A549 (cell line): ENCODE results near the gene SDHB. TPM values are rescaled to one million over a fixed set of nuclear protein-coding genes. Genes with fewer than 3 reads are reported as not detected.

Experiments
- ATAC-seq, 2 experiments: fragments of 200-7000 bp in 1 of 2; fragments of >200 bp in 1 of 2; cut with Nextera tagmentation in 1 of 2; cut with Tn5 transposase in 1 of 2; 3 replicates each; pipeline versions ENCODE4 v1.8.0 to v1.9.1; 2018 to 2020; ENCODE audit warnings: mild to moderate bottlenecking in 1 of 2, moderate library complexity in 1 of 2
- CTCF ChIA-PET: fragments of 300-600 bp; sonication (Branson Sonifier 250); formaldehyde crosslinking; extraction: SDS; loops from one replicate; lab custom pipeline; 2021; ENCODE audit warnings: antibody characterized with exemption, inconsistent platforms; lab: Yijun Ruan, JAX
- POLR2A ChIA-PET: fragments of 350-600 bp; formaldehyde crosslinking; extraction: SDS; loops from one replicate; lab custom pipeline; 2021; ENCODE audit warnings: antibody characterized with exemption, inconsistent platforms; lab: Yijun Ruan, JAX
- DNase-seq, 2 experiments: peaks; one replicate each; pipeline versions ENCODE4 v3.0.0 to v3.0.0-alpha.2; 2011 to 2016; ENCODE audit warnings: low read depth in 1 of 2, low spot score in 1 of 2
- FAIRE-seq: peaks from 2 replicates; lab custom pipeline; 2011; peaks lifted over from hg19 to GRCh38; lab: Jason Lieb, UNC
- H3K27ac ChIP-seq, 2 experiments: fragments of >200 bp; sonication (Bioruptor Twin); formaldehyde crosslinking; 3 replicates each; pipeline ENCODE4 v1.5.1; 2016 to 2017
- H3K4me1 ChIP-seq: fragments of >200 bp; sonication (Bioruptor Twin); formaldehyde crosslinking; 3 replicates; pipeline ENCODE4 v1.6.1; 2016
- H3K4me2 ChIP-seq: fragments of >200 bp; sonication (Bioruptor Twin); formaldehyde crosslinking; 3 replicates; pipeline ENCODE4 v1.6.1; 2016
- H3K4me3 ChIP-seq: fragments of >200 bp; sonication (Bioruptor Twin); formaldehyde crosslinking; 3 replicates; pipeline ENCODE4 v1.5.1; 2016
- H3K9me3 ChIP-seq: fragments of >200 bp; sonication (Bioruptor Twin); formaldehyde crosslinking; 3 replicates; pipeline ENCODE4 v1.6.1; 2016
- BHLHE40 ChIP-seq: IDR thresholded peaks from 2 replicates; pipeline ENCODE4 v1.6.1; 2012; ENCODE audit warnings: low read depth, low read length, inconsistent platforms
- CBX2 ChIP-seq: fragments of 200-600 bp; sonication (generic); IDR thresholded peaks from 2 replicates; pipeline ENCODE4 v1.6.1; 2016; ENCODE audit warnings: low read depth, mild to moderate bottlenecking, borderline replicate concordance
- CEBPB ChIP-seq, 2 experiments: fragments of >200 bp in 1 of 2; sonication (Bioruptor Twin) in 1 of 2; formaldehyde crosslinking in 1 of 2; IDR thresholded peaks; 2 replicates each; pipeline ENCODE4 v1.6.1; 2012 to 2016
- CHD2 ChIP-seq: fragments of 150-350 bp; IDR thresholded peaks from 2 replicates; pipeline ENCODE4 v1.6.1; 2014; ENCODE audit warnings: low read length; ENCODE audit not compliant: partially characterized antibody
- EHMT2 ChIP-seq: fragments of 200-600 bp; sonication (generic); IDR thresholded peaks from 2 replicates; pipeline ENCODE4 v1.6.1; 2016; ENCODE audit warnings: antibody characterized with exemption, low read depth, mild to moderate bottlenecking, moderate library complexity
- ESRRA ChIP-seq: fragments of 150-350 bp; IDR thresholded peaks from 2 replicates; pipeline ENCODE4 v1.6.1; 2014; ENCODE audit warnings: mild to moderate bottlenecking, low read length, borderline replicate concordance
- HDAC2 ChIP-seq: fragments of 200-600 bp; sonication (generic); IDR thresholded peaks from 2 replicates; pipeline ENCODE4 v1.6.1; 2016
- HES2 ChIP-seq: fragments of >200 bp; sonication (Bioruptor Twin); formaldehyde crosslinking; IDR thresholded peaks from 2 replicates; pipeline ENCODE4 v1.6.1; 2016
- HMGXB4 ChIP-seq: fragments of 250-450 bp; sonication (Bioruptor Pico); IDR thresholded peaks from 2 replicates; pipeline ENCODE4 v1.5.0; 2021; ENCODE audit warnings: mild to moderate bottlenecking, moderate library complexity, borderline replicate concordance
- HOXB13 ChIP-seq: fragments of 250-450 bp; sonication (Bioruptor Pico); IDR thresholded peaks from 2 replicates; pipeline ENCODE4 v1.5.0; 2020; ENCODE audit warnings: low read depth, mild to moderate bottlenecking, moderate library complexity
- JUN ChIP-seq, 2 experiments: fragments of >200 bp; sonication (Bioruptor Twin); formaldehyde crosslinking; IDR thresholded peaks; 2 replicates in 1 of 2; 3 replicates in 1 of 2; pipeline ENCODE4 v1.6.1; 2016 to 2017
- JUNB ChIP-seq: fragments of >200 bp; sonication (Bioruptor Twin); formaldehyde crosslinking; IDR thresholded peaks from 2 replicates; pipeline ENCODE4 v1.6.1; 2016
- KDM5A ChIP-seq: fragments of 200-600 bp; sonication (generic); IDR thresholded peaks from 2 replicates; pipeline ENCODE4 v1.6.1; 2016; ENCODE audit warnings: antibody characterized with exemption, mild to moderate bottlenecking
- MAZ ChIP-seq: fragments of 150-350 bp; IDR thresholded peaks from 2 replicates; pipeline ENCODE4 v1.6.1; 2014; ENCODE audit warnings: antibody characterized with exemption, low read depth, low read length, borderline replicate concordance
- MYC ChIP-seq: IDR thresholded peaks from 2 replicates; pipeline ENCODE4 v1.6.1; 2012; ENCODE audit warnings: mild to moderate bottlenecking, inconsistent platforms, low read length, improper control_type of control experiment, borderline replicate concordance
- RCOR1 ChIP-seq: fragments of 150-350 bp; IDR thresholded peaks from 2 replicates; pipeline ENCODE4 v1.6.1; 2014; ENCODE audit warnings: antibody characterized with exemption, low read length, low read depth
- REST ChIP-seq: fragments of 200-600 bp; sonication (generic); IDR thresholded peaks from 2 replicates; pipeline ENCODE4 v1.6.1; 2016; ENCODE audit warnings: antibody characterized with exemption, mild to moderate bottlenecking, moderate library complexity
- RNF2 ChIP-seq: fragments of 200-600 bp; sonication (generic); IDR thresholded peaks from 2 replicates; pipeline ENCODE4 v1.6.1; 2016; ENCODE audit warnings: low read depth, mild to moderate bottlenecking, antibody characterized with exemption, moderate library complexity, borderline replicate concordance
- SMC3 ChIP-seq: fragments of >200 bp; sonication (Bioruptor Twin); formaldehyde crosslinking; IDR thresholded peaks from 3 replicates; pipeline ENCODE4 v1.6.1; 2018; ENCODE audit warnings: inconsistent platforms
- TFCP2L1 ChIP-seq: fragments of 250-450 bp; sonication (Bioruptor Pico); IDR thresholded peaks from 2 replicates; pipeline ENCODE4 v1.5.0; 2021; ENCODE audit warnings: mild to moderate bottlenecking
- TP53 ChIP-seq: fragments of 250-450 bp; sonication (Bioruptor Pico); IDR thresholded peaks from 2 replicates; pipeline ENCODE4 v1.5.0; 2021; ENCODE audit warnings: mild to moderate bottlenecking, moderate library complexity
- ZSCAN20 ChIP-seq: fragments of 250-450 bp; sonication (Bioruptor Pico); IDR thresholded peaks from 2 replicates; pipeline ENCODE4 v1.8.0; 2022; ENCODE audit warnings: mild to moderate bottlenecking, moderate library complexity
- WGBS: methylation state at CpG from one replicate; pipeline ENCODE4 v1.1.6; 2017; ENCODE audit errors: missing lambda C conversion rate; 5-methylcytosine and 5-hydroxymethylcytosine counted together
- polyA plus RNA-seq, 4 experiments: library from polyadenylated mRNA; depleted of rRNA in 3 of 4; stranded (reverse); fragments of >200 nt; fragmentation: RNase III in 1 of 4; extraction: RNeasy Plus Mini Kit Qiagen cat#74134 plus additional on column Dnase treatment in 1 of 4; gene quantifications; 2 replicates in 3 of 4; 3 replicates in 1 of 4; pipeline ENCODE4 v1.2.3, GENCODE V29; 2011 to 2017
- TF ChIP-seq, protein P1 (sequence below): fragments of >200 bp; sonication (Bioruptor Twin); formaldehyde crosslinking; IDR thresholded peaks from 3 replicates; pipeline ENCODE4 v1.6.1; 2016
- TF ChIP-seq, protein P2 (sequence below): fragments of >200 bp; sonication (Bioruptor Twin); formaldehyde crosslinking; IDR thresholded peaks from 3 replicates; pipeline ENCODE4 v1.5.1; 2016
- TF ChIP-seq, protein P3 (sequence below): fragments of 150-350 bp; IDR thresholded peaks from 2 replicates; pipeline ENCODE4 v1.6.1; 2014; ENCODE audit warnings: low read depth, mild to moderate bottlenecking, low read length

Gene SDHB
- polyA plus RNA-seq, 2 of the 4 experiments (the other 2 are of a cell fraction), result 114 to 262 TPM

DNA sequence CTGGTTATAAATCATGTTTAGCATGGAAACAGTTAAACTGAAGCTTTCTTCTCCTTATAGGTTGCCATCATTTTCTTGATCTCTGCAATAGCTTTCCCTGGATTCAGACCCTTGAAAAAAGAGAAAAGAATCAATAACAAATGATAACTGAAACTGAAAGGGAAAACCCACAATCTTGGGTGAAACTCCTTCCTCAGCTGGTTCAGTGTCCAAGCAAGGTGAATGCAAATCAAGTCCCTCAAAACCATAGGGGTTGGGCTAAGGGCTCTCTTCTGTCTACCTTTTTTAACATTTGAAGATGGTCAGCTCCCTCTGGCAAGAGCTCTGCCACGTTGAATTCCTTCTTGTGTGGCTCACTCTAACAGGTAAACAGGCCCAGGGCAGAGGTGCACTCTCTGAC is 35.0 kb downstream of the SDHB start:
- POLR2A ChIA-PET, result interaction anchor here (1.1 kb wide), 1 partner anchor 58 kb away, joined by 3 read pairs; no protein-coding TSS in a partner anchor
- no peak overlapping the region for H3K4me2 ChIP-seq
- WGBS, result 22% methylated on average over 1 of the region's 1 CpG
- CTCF ChIA-PET, result interaction anchor here (0.8 to 1.4 kb wide), 5 partner anchors 15 to 63 kb away, joined by 3 to 9 read pairs (median 3); no protein-coding TSS in a partner anchor
- no peak overlapping the region for H3K27ac ChIP-seq
- FAIRE-seq, result no peak
- ATAC-seq, result no peak
- no peak for DNase-seq
- H3K4me1 ChIP-seq, result no peaks in the 10 kb centered on the region
- H3K4me3 ChIP-seq, result no peak overlapping the region
- no peaks in the 10 kb centered on the region for H3K9me3 ChIP-seq
- TF ChIP-seq, protein P1, sequence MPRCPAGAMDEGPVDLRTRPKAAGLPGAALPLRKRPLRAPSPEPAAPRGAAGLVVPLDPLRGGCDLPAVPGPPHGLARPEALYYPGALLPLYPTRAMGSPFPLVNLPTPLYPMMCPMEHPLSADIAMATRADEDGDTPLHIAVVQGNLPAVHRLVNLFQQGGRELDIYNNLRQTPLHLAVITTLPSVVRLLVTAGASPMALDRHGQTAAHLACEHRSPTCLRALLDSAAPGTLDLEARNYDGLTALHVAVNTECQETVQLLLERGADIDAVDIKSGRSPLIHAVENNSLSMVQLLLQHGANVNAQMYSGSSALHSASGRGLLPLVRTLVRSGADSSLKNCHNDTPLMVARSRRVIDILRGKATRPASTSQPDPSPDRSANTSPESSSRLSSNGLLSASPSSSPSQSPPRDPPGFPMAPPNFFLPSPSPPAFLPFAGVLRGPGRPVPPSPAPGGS, result no peak
- TF ChIP-seq KDM5A (no peak), ZSCAN20 (CRISPR knock-in tag) (no peak), BHLHE40 (no peak), REST (no peak), HMGXB4 (CRISPR knock-in tag) (no peak), SMC3 (no peak), JUN (IDR thresholded peaks at IDR 0.05) (no peak), ESRRA (no peak), RCOR1 (no peak), HOXB13 (CRISPR knock-in tag) (no peak), HES2 (no peak)
- TF ChIP-seq, protein P2, sequence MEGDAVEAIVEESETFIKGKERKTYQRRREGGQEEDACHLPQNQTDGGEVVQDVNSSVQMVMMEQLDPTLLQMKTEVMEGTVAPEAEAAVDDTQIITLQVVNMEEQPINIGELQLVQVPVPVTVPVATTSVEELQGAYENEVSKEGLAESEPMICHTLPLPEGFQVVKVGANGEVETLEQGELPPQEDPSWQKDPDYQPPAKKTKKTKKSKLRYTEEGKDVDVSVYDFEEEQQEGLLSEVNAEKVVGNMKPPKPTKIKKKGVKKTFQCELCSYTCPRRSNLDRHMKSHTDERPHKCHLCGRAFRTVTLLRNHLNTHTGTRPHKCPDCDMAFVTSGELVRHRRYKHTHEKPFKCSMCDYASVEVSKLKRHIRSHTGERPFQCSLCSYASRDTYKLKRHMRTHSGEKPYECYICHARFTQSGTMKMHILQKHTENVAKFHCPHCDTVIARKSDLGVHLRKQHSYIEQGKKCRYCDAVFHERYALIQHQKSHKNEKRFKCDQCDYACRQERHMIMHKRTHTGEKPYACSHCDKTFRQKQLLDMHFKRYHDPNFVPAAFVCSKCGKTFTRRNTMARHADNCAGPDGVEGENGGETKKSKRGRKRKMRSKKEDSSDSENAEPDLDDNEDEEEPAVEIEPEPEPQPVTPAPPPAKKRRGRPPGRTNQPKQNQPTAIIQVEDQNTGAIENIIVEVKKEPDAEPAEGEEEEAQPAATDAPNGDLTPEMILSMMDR, result no peak

DNA sequence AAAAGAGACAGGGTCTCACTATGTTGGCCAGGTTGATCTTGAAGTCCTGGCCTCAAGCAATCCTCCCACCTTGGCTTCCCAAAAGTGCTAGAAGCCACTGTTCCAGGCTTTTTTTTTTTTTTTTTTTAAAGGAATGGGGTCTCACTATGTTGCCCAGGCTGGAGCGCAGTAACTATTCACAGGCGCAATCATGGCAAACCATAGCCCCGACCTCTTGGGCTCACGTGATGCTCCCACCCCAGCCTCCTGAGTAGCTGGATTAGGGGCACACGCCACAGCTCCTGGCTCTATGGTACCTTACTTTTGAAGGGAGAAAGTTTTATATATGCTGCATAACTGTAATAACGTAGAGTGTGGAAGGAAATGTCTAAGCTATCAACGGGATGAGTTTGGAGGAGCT is 36.4 kb downstream of the SDHB start:
- no peak for FAIRE-seq
- no peak overlapping the region for H3K27ac ChIP-seq
- H3K9me3 ChIP-seq, result no peaks in the 10 kb centered on the region
- H3K4me3 ChIP-seq, result no peak overlapping the region
- DNase-seq, result no peak
- 97% methylated on average over 7 of the region's 7 CpGs for WGBS
- ChIA-PET CTCF (interaction anchor here (0.6 to 1.3 kb wide), 3 partner anchors 11 to 66 kb away, joined by 3 read pairs; no protein-coding TSS in a partner anchor), POLR2A (no interaction called here)
- peaks cover 2% of the 10 kb centered on the region; the same call in 2 of the 3 replicates for H3K4me1 ChIP-seq
- no peak for ATAC-seq
- H3K4me2 ChIP-seq, result no peak overlapping the region
- TF ChIP-seq KDM5A (no peak), CBX2 (no peak), HDAC2 (no peak), MAZ (no peak), EHMT2 (no peak), CEBPB (IDR thresholded peaks at IDR 0.05) (no peak), TP53 (no peak), RCOR1 (no peak), CHD2 (no peak), TFCP2L1 (no peak), RNF2 (no peak), JUNB (no peak), MYC (no peak)
- TF ChIP-seq, protein P3, sequence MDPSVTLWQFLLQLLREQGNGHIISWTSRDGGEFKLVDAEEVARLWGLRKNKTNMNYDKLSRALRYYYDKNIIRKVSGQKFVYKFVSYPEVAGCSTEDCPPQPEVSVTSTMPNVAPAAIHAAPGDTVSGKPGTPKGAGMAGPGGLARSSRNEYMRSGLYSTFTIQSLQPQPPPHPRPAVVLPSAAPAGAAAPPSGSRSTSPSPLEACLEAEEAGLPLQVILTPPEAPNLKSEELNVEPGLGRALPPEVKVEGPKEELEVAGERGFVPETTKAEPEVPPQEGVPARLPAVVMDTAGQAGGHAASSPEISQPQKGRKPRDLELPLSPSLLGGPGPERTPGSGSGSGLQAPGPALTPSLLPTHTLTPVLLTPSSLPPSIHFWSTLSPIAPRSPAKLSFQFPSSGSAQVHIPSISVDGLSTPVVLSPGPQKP, result no peak
